OCI-LY7 (cell line): ENCODE measurements around the gene CDH23.

Experiments used
- CTCF ChIP-seq: fragments of 200-600 bp; sonication (generic); conservative IDR thresholded peaks from 2 replicates; pipeline ENCODE4 v1.5.1; 2014; ENCODE audit warnings: mild to moderate bottlenecking, antibody characterized with exemption, low read length, moderate library complexity, mixed read lengths
- EZH2phosphoT487 ChIP-seq: fragments of 200-600 bp; sonication (generic); IDR thresholded peaks from 2 replicates; pipeline ENCODE4 v1.6.1; 2018; ENCODE audit warnings: low read depth, borderline replicate concordance, mild to moderate bottlenecking, mixed run types, antibody characterized with exemption, low read length, moderate library complexity, mixed read lengths

- no peak for TF ChIP-seq CTCF
- TF ChIP-seq EZH2phosphoT487, result no peak
Measured at GRCh38 chr10:71691405-71691804, 294.7 kb downstream of the CDH23 start.
